HCT116 (cell line): Measurements from ENCODE around the gene LDLRAD4.

Source experiments
- CTCF ChIP-seq, 3 experiments: fragments of 200-600 bp in 1 of 3; sonication (generic) in 1 of 3; IDR thresholded peaks in 2 of 3; conservative IDR thresholded peaks in 1 of 3; 2 replicates each; pipeline ENCODE4 v1.5.1; 2012 to 2017; ENCODE audit warnings: low read depth in 2 of 3, low read length in 2 of 3, antibody characterized with exemption in 1 of 3, borderline replicate concordance in 1 of 3, control low read depth in 1 of 3, mild to moderate bottlenecking in 1 of 3, mixed read lengths in 1 of 3, mixed run types in 1 of 3, moderate library complexity in 1 of 3; ENCODE audit not compliant: insufficient read depth in 1 of 3
- RAD21 ChIP-seq: IDR thresholded peaks from 2 replicates; pipeline ENCODE4 v1.6.1; 2012; ENCODE audit warnings: low read depth, mild to moderate bottlenecking

- no peak for TF ChIP-seq RAD21
- no peak for TF ChIP-seq CTCF (IDR thresholded peaks at IDR 0.05 in 2 of 3, conservative IDR thresholded peaks at IDR 0.05 in 1 of 3; ENCODE audit: borderline replicate concordance in 1 of 3, insufficient read depth in 1 of 3, low read depth in 2 of 3, low read length in 2 of 3)
Observed at GRCh38 chr18:13436576-13436975, 218.0 kb downstream of the LDLRAD4 start.
